ENCODE results near the gene MRPS6.

GRCh38 chr21:34091032-34091431 lies 17.7 kb downstream of the MRPS6 start:
- TF ChIP-seq POLR2A (IDR thresholded peaks at IDR 0.05; ENCODE audit: low read length) (no peak), GATA1 (IDR thresholded peaks at IDR 0.05; ENCODE audit: low read depth, low read length) (no peak)
